Inferior parietal cortex (tissue), 1 donor: Measurements from ENCODE around the gene PAXX.

ENCODE experiments used
- DNase-seq: peaks from one replicate; pipeline ENCODE4 v3.0.0-alpha.2; 2016; ENCODE audit errors: extremely low spot score

Gene PAXX

GRCh38 chr9:136953771-136954269 lies 38.4 kb upstream of the PAXX start:
- no peak for DNase-seq

GRCh38 chr9:136954270-136955083 lies 37.7 kb upstream of the PAXX start:
- DNase-seq, result no peak

GRCh38 chr9:136955202-136955942 lies 36.9 kb upstream of the PAXX start:
- DNase-seq, result no peak

- DNase-seq, result no peak
These were observed 36.3 kb upstream of the PAXX start for GRCh38 chr9:136955943-136956335.

- no peak for DNase-seq
These were observed 35.6 kb upstream of the PAXX start for GRCh38 chr9:136956604-136957003.

GRCh38 chr9:136957461-136957860 lies 34.8 kb upstream of the PAXX start:
- DNase-seq, result no peak

- no peak for DNase-seq
These were observed 34.3 kb upstream of the PAXX start for GRCh38 chr9:136957901-136958300.

GRCh38 chr9:136958473-136958872 lies 33.7 kb upstream of the PAXX start:
- DNase-seq, result no peak

- DNase-seq, result no peak
These were observed 33.0 kb upstream of the PAXX start for GRCh38 chr9:136958898-136959850.

- DNase-seq, result no peak
These were observed 31.8 kb upstream of the PAXX start for GRCh38 chr9:136960212-136960937.

GRCh38 chr9:136960938-136961275 lies 31.3 kb upstream of the PAXX start:
- DNase-seq, result no peak

GRCh38 chr9:136961279-136962065 lies 30.8 kb upstream of the PAXX start:
- DNase-seq, result no peak

GRCh38 chr9:136962163-136962562 lies 30.1 kb upstream of the PAXX start:
- DNase-seq, result no peak

GRCh38 chr9:136962701-136963248 lies 29.4 kb upstream of the PAXX start:
- no peak for DNase-seq

GRCh38 chr9:136963341-136963740 lies 28.9 kb upstream of the PAXX start:
- DNase-seq, result no peak

GRCh38 chr9:136963751-136964150 lies 28.5 kb upstream of the PAXX start:
- no peak for DNase-seq

GRCh38 chr9:136964171-136964689 lies 28.0 kb upstream of the PAXX start:
- no peak for DNase-seq

GRCh38 chr9:136964833-136965422 lies 27.3 kb upstream of the PAXX start:
- no peak for DNase-seq

GRCh38 chr9:136965771-136966484 lies 26.3 kb upstream of the PAXX start:
- no peak for DNase-seq
